Endodermal cell (in vitro differentiated cells): Measurements from ENCODE around the gene TMEM229A. TPM values are rescaled to one million over a fixed set of nuclear protein-coding genes. Genes with fewer than 3 reads are reported as not detected.
A peak's percentile ranks its signal among the peaks of the same experiment; 100 is the strongest.
"Not testable (repeated sequence)": the region's sequence is repeated elsewhere in the genome, so short reads cannot be mapped to it uniquely, and the experiment has no call there.

Experiments used
- DNase-seq: peaks from one replicate; pipeline ENCODE4 v3.0.0-alpha.2; 2017
- H3K27ac ChIP-seq: 2 replicates; pipeline ENCODE4 v1.5.1; 2013; ENCODE audit warnings: mild to moderate bottlenecking, low read depth, low read length, moderate library complexity
- H3K27me3 ChIP-seq: 2 replicates; pipeline ENCODE4 v1.6.1; 2013; ENCODE audit warnings: mild to moderate bottlenecking, low read length, moderate library complexity; ENCODE audit not compliant: insufficient read depth, control insufficient read depth, poor library complexity, severe bottlenecking
- H3K36me3 ChIP-seq: 2 replicates; pipeline ENCODE4 v1.7.0; 2013; ENCODE audit warnings: mild to moderate bottlenecking, low read length, moderate library complexity; ENCODE audit not compliant: control insufficient read depth, insufficient read depth
- H3K4me1 ChIP-seq: one replicate; pipeline ENCODE4 v1.7.0; 2013; ENCODE audit warnings: low read length; ENCODE audit not compliant: control insufficient read depth, insufficient read depth
- H3K4me3 ChIP-seq: 2 replicates; pipeline ENCODE4 v1.5.1; 2013; ENCODE audit warnings: mild to moderate bottlenecking, low read length, moderate library complexity
- H3K9ac ChIP-seq: 2 replicates; pipeline ENCODE4 v1.6.1; 2013; ENCODE audit warnings: mild to moderate bottlenecking, low read length, moderate library complexity; ENCODE audit not compliant: poor library complexity, severe bottlenecking; ENCODE audit errors: extremely low read depth
- H3K9me3 ChIP-seq: 2 replicates; pipeline ENCODE4 v1.6.1; 2013; ENCODE audit warnings: mild to moderate bottlenecking, low read length, moderate library complexity; ENCODE audit not compliant: control insufficient read depth
- H3K27ac Mint-ChIP-seq: 2 replicates; pipeline ENCODE4 v1.8.0; 2020; ENCODE audit warnings: mixed read lengths
- H3K27me3 Mint-ChIP-seq: 2 replicates; pipeline ENCODE4 v1.8.0; 2021; ENCODE audit warnings: mild to moderate bottlenecking, mixed read lengths; ENCODE audit not compliant: insufficient read depth
- H3K36me3 Mint-ChIP-seq: 2 replicates; pipeline ENCODE4 v1.8.0; 2020; ENCODE audit warnings: low read depth, mixed read lengths
- H3K4me1 Mint-ChIP-seq: 2 replicates; pipeline ENCODE4 v1.8.0; 2020; ENCODE audit warnings: mixed read lengths
- H3K4me3 Mint-ChIP-seq: 2 replicates; pipeline ENCODE4 v1.8.0; 2020; ENCODE audit warnings: mild to moderate bottlenecking, moderate library complexity, mixed read lengths
- H3K9me3 Mint-ChIP-seq: 2 replicates; pipeline ENCODE4 v1.8.0; 2020; ENCODE audit warnings: mild to moderate bottlenecking, mixed read lengths
- WGBS, 2 experiments: methylation state at CpG; one replicate each; pipeline versions ENCODE4 v1.1.5 to v1.1.7; 2013; ENCODE audit warnings: missing lambda C conversion rate in 2 of 2, mixed read lengths in 1 of 2; ENCODE audit not compliant: insufficient coverage in 1 of 2, insufficient read length in 1 of 2; 5-methylcytosine and 5-hydroxymethylcytosine counted together
- long read RNA-seq, 4 experiments: library from polyadenylated mRNA in 2 of 4; library from RNA in 1 of 4; library from capped mRNA in 1 of 4; stranded (forward) in 3 of 4; unstranded in 1 of 4; transcript quantifications; one replicate each; pipeline ENCODE4 v2.0.0, GENCODE V29; 2020 to 2021; ENCODE audit warnings: inconsistent platforms in 1 of 4
- polyA plus RNA-seq, 2 experiments: library from polyadenylated mRNA; stranded (reverse); fragments of 50-300 nt; gene quantifications; one replicate each; pipeline ENCODE4 v1.2.3, GENCODE V29; 2013
- total RNA-seq, 2 donors: library from RNA; stranded (reverse); fragmentation: NEBNext Ultra II Directional in 1 of 2; extraction: Animal tissue kit (Norgen Biotek cat#: 25700) in 1 of 2; gene quantifications; 2 replicates in 1 of 2; 3 replicates in 1 of 2; pipeline ENCODE4 v1.2.1, GENCODE V29; 2021
- TF ChIP-seq, protein P1 (sequence below): fragments of 200-600 bp; sonication (generic); conservative IDR thresholded peaks from 2 replicates; pipeline ENCODE4 v1.5.0; 2021; ENCODE audit warnings: antibody characterized with exemption, mild to moderate bottlenecking

The TMEM229A gene
- 1 to 10 TPM in 1 of 2 donors, under 1 TPM in 1; 0.31 to 1.5 TPM for total RNA-seq
- 0.43 TPM for polyA plus RNA-seq (2013, experiment 1 of 2)
- 0.29 TPM for polyA plus RNA-seq (2013, experiment 2 of 2)
- long read RNA-seq, experiment 1: 0 reads
- long read RNA-seq, experiment 2, partial matches to known transcripts: 0 of 3 reads
- long read RNA-seq, experiment 2, other reads (novel, unspliced or antisense): 0 of 3 reads
- long read RNA-seq, experiment 3: 0 reads
- long read RNA-seq, experiment 4: 0 reads

DNA sequence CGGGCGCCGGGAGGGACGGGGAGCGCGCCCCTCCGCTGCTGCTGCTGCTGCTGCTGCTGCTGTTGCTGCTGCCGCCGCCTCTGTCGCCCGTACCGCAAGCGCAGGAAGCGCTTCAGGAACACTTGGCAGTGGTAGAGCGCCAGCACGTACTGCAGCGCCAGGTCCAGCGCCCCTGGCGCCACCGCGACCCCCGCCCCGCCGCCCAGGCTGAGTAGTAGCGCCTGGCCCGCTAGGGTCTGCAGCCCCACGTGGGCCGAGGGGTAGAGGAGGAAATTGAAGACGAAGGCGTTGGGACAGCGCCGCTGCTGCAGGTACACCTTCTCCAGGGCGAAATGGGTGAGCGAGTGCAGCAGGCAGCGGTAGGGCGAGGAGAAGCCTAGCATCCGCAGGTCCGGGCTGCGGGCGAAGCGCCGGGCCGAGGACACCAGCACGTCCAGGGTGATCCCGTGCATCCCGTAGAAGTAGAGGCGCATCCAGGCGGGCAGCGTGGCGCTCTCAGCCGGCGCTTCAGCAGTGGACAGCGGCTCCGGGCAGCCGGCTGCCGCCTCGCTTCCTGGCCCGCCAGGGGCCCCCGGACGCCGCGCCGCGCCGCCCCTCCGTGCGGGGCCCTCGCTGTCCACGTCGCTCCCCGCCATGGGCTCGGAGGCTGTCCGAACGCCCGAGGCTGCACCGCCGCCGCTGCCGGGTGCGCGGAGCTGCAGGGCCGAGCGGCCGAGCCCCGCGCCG lies at the start of gene TMEM229A:
Gene TMEM229A, minus strand, starts transcription at position 699 of the 726 bp plus-strand sequence. Its CDS starts 64 bp downstream, at position 635.
- Mint-ChIP-seq H3K27me3 (peaks cover 32% of the 10 kb centered on the region), H3K36me3 (no peaks in the 10 kb centered on the region), H3K27ac (peak within 1 kb of the TSS; percentile 39), H3K9me3 (no peaks in the 10 kb centered on the region), H3K4me3 (peak within 1 kb of the TSS; percentile 69), H3K4me1 (peaks cover 20% of the 10 kb centered on the region)
- Histone ChIP-seq H3K4me3 (peak within 1 kb of the TSS; percentile 84), H3K4me1 (no peaks in the 10 kb centered on the region), H3K27ac (no peak within 1 kb of the TSS), H3K36me3 (no peaks in the 10 kb centered on the region), H3K27me3 (peaks cover 27% of the 10 kb centered on the region), H3K9me3 (no peaks in the 10 kb centered on the region), H3K9ac (no peak within 1 kb of the TSS)
- 0% methylated on average over 15 to 87 of the region's 87 CpGs for WGBS, 2 experiments
- DNase-seq: peak; percentile 90
- TF ChIP-seq, protein P1, sequence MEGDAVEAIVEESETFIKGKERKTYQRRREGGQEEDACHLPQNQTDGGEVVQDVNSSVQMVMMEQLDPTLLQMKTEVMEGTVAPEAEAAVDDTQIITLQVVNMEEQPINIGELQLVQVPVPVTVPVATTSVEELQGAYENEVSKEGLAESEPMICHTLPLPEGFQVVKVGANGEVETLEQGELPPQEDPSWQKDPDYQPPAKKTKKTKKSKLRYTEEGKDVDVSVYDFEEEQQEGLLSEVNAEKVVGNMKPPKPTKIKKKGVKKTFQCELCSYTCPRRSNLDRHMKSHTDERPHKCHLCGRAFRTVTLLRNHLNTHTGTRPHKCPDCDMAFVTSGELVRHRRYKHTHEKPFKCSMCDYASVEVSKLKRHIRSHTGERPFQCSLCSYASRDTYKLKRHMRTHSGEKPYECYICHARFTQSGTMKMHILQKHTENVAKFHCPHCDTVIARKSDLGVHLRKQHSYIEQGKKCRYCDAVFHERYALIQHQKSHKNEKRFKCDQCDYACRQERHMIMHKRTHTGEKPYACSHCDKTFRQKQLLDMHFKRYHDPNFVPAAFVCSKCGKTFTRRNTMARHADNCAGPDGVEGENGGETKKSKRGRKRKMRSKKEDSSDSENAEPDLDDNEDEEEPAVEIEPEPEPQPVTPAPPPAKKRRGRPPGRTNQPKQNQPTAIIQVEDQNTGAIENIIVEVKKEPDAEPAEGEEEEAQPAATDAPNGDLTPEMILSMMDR: peak; percentile 46

GRCh38 chr7:124082234-124082633 lies 49.4 kb upstream of the TMEM229A start:
- not testable (repeated sequence) for H3K4me1 Mint-ChIP-seq, H3K4me3 ChIP-seq, H3K36me3 ChIP-seq, H3K4me3 Mint-ChIP-seq, H3K9me3 Mint-ChIP-seq, H3K27me3 ChIP-seq, H3K4me1 ChIP-seq, H3K27ac ChIP-seq, H3K27ac Mint-ChIP-seq, H3K9ac ChIP-seq, H3K36me3 Mint-ChIP-seq, H3K9me3 ChIP-seq, H3K27me3 Mint-ChIP-seq, DNase-seq
- WGBS, 2 experiments: 96 to 100% methylated on average over 4 to 8 of the region's 8 CpGs

DNA sequence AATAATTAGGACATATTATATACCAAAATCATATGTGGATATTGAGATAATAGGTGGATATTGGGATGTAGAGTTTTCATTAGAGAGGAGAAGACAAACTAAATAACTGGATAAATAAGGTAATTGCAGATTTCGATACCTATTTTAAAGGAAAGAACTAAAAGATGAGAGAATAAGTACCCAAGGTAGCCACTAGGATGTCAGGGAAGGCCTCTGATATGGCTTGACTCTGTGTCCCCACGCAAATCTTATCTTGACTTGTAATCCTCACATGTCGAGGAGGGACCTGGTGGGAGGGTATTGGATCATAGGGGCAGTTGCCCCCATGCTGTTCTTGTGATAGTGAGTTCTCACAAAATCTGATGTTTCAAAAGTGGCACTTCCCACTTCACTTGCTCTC lies 44.7 kb upstream of the TMEM229A start:
- no peak overlapping the region for H3K4me3 ChIP-seq
- no peaks in the 10 kb centered on the region for H3K36me3 Mint-ChIP-seq
- H3K27me3 ChIP-seq: no peaks in the 10 kb centered on the region
- no peak overlapping the region for H3K27ac ChIP-seq
- H3K4me3 Mint-ChIP-seq: no peak overlapping the region
- no peak for DNase-seq
- no peaks in the 10 kb centered on the region for H3K9me3 Mint-ChIP-seq
- TF ChIP-seq, protein P1: peak; percentile 64
- H3K27ac Mint-ChIP-seq: no peak overlapping the region
- H3K27me3 Mint-ChIP-seq: no peaks in the 10 kb centered on the region
- peaks cover 5% of the 10 kb centered on the region for H3K4me1 Mint-ChIP-seq
- H3K36me3 ChIP-seq: no peaks in the 10 kb centered on the region
- no peak overlapping the region for H3K9ac ChIP-seq
- no peaks in the 10 kb centered on the region for H3K4me1 ChIP-seq
- WGBS, 2 experiments: 81 to 88% methylated on average over 1 to 3 of the region's 3 CpGs
- H3K9me3 ChIP-seq: no peaks in the 10 kb centered on the region
